ENCODE results near the gene SELENOI. TPM values are rescaled to one million over a fixed set of nuclear protein-coding genes. Genes with fewer than 3 reads are reported as not detected.

The SELENOI gene
- total RNA-seq, 1 donor = 34.1 TPM

GRCh38 chr2:26432363-26432762 is 86.4 kb downstream of the SELENOI start:
- no peak for DNase-seq (ENCODE audit: low read depth)
- TF ChIP-seq CTCF (IDR thresholded peaks at IDR 0.05; ENCODE audit: insufficient read depth, low read depth, low read length) = no peak
- H3K4me3 ChIP-seq (ENCODE audit: low read depth, low read length) = no peak overlapping the region

- DNase-seq (ENCODE audit: low read depth) = no peak
Observed at GRCh38 chr2:26432859-26433258, 86.9 kb downstream of the SELENOI start.

GRCh38 chr2:26435106-26435505 is 89.2 kb downstream of the SELENOI start:
- no peak overlapping the region for H3K4me3 ChIP-seq (ENCODE audit: low read depth, low read length)
- no peak for DNase-seq (ENCODE audit: low read depth)
- no peak for TF ChIP-seq CTCF (IDR thresholded peaks at IDR 0.05; ENCODE audit: insufficient read depth, low read depth, low read length)

More at GRCh38 chr2:26432859-26433258, 86.9 kb downstream of the SELENOI start:
- TF ChIP-seq CTCF (IDR thresholded peaks at IDR 0.05; ENCODE audit: insufficient read depth, low read depth, low read length) = no peak
- H3K4me3 ChIP-seq (ENCODE audit: low read depth, low read length) = no peak overlapping the region

GRCh38 chr2:26438526-26438925 is 92.6 kb downstream of the SELENOI start:
- no peak for TF ChIP-seq CTCF (IDR thresholded peaks at IDR 0.05; ENCODE audit: insufficient read depth, low read depth, low read length)
- no peak overlapping the region for H3K4me3 ChIP-seq (ENCODE audit: low read depth, low read length)
- DNase-seq (ENCODE audit: low read depth) = peak; percentile 16

- TF ChIP-seq CTCF (IDR thresholded peaks at IDR 0.05; ENCODE audit: insufficient read depth, low read depth, low read length) = no peak
- DNase-seq (ENCODE audit: low read depth) = no peak
- H3K4me3 ChIP-seq (ENCODE audit: low read depth, low read length) = no peak overlapping the region
Observed at GRCh38 chr2:26438926-26439325, 93.0 kb downstream of the SELENOI start.

GRCh38 chr2:26442301-26442700 is 96.4 kb downstream of the SELENOI start:
- no peak overlapping the region for H3K4me3 ChIP-seq (ENCODE audit: low read depth, low read length)
- DNase-seq (ENCODE audit: low read depth) = no peak
- TF ChIP-seq CTCF (IDR thresholded peaks at IDR 0.05; ENCODE audit: insufficient read depth, low read depth, low read length) = no peak

- DNase-seq (ENCODE audit: low read depth) = no peak
- TF ChIP-seq CTCF (IDR thresholded peaks at IDR 0.05; ENCODE audit: insufficient read depth, low read depth, low read length) = no peak
- no peak overlapping the region for H3K4me3 ChIP-seq (ENCODE audit: low read depth, low read length)
Observed at GRCh38 chr2:26442707-26443106, 96.8 kb downstream of the SELENOI start.
